T-cell (primary cell): ENCODE data around the gene CGNL1. TPM values are rescaled to one million over a fixed set of nuclear protein-coding genes. Genes with fewer than 3 reads are reported as not detected.

Experiments used
- ATAC-seq, 4 experiments: fragments of 200-7000 bp in 3 of 4; fragments of 150-1000 bp in 1 of 4; cut with Tn5 transposase; replicated peaks in 1 of 4; 1 replicate in 3 of 4; 2 replicates in 1 of 4; pipeline ENCODE4 v1.10.0; 2021; ENCODE audit warnings: moderate library complexity in 3 of 4, mild to moderate bottlenecking in 2 of 4, moderate number of reproducible peaks in 1 of 4
- CTCF ChIA-PET, 2 donors: fragments of 300-600 bp; sonication (Branson Sonifier 250); formaldehyde crosslinking; loops; one replicate each; lab custom pipeline; 2022; ENCODE audit warnings: antibody characterized with exemption in 2 of 2; lab: Charles Lee
- POLR2A ChIA-PET, 2 donors: fragments of 300-600 bp; sonication (Branson Sonifier 250); formaldehyde crosslinking; loops; one replicate each; lab custom pipeline; 2022; ENCODE audit warnings: antibody characterized with exemption in 2 of 2; lab: Charles Lee
- DNase-seq, 35 experiments: peaks; one replicate each; pipeline versions ENCODE4 v3.0.0 to v3.0.0-alpha.2; 2013 to 2023
- H3K27ac ChIP-seq: one replicate; pipeline ENCODE4 v1.5.1; 2013; ENCODE audit warnings: low read length
- H3K27me3 ChIP-seq, 2 experiments: replicated peaks in 1 of 2; 1 replicate in 1 of 2; 2 replicates in 1 of 2; pipeline versions ENCODE4 v1.6.1 to v1.7.0; 2013; ENCODE audit warnings: low read length in 1 of 2, mixed read lengths in 1 of 2; ENCODE audit not compliant: control insufficient read depth in 2 of 2, insufficient read depth in 2 of 2; ENCODE audit errors: extremely low read depth in 1 of 2
- H3K36me3 ChIP-seq, 2 donors: 1 replicate in 1 of 2; 2 replicates in 1 of 2; pipeline versions ENCODE4 v1.6.1 to v1.7.0; 2013; ENCODE audit warnings: low read length in 1 of 2; ENCODE audit not compliant: control insufficient read depth in 2 of 2, insufficient read depth in 1 of 2; ENCODE audit errors: extremely low read depth in 1 of 2
- H3K4me1 ChIP-seq, 2 experiments: 1 replicate in 1 of 2; 2 replicates in 1 of 2; pipeline versions ENCODE4 v1.6.1 to v1.7.0; 2013; ENCODE audit warnings: low read length in 2 of 2, mixed read lengths in 1 of 2; ENCODE audit not compliant: insufficient read depth in 2 of 2, control insufficient read depth in 1 of 2; ENCODE audit errors: extremely low read depth in 1 of 2
- H3K4me3 ChIP-seq, 2 donors: 1 replicate in 1 of 2; 2 replicates in 1 of 2; pipeline versions ENCODE4 v1.5.1 to v1.7.0; 2013; ENCODE audit warnings: mild to moderate bottlenecking in 2 of 2, low read length in 1 of 2, moderate library complexity in 1 of 2; ENCODE audit not compliant: control insufficient read depth in 1 of 2; ENCODE audit errors: extremely low read depth in 1 of 2
- H3K9me3 ChIP-seq: 2 replicates; pipeline ENCODE4 v1.7.0; 2013
- H3K27ac Mint-ChIP-seq, 2 donors: one replicate each; pipeline ENCODE4 v1.8.0; 2020 to 2021; ENCODE audit warnings: mild to moderate bottlenecking in 2 of 2, mixed read lengths in 2 of 2
- H3K27me3 Mint-ChIP-seq, 2 donors: one replicate each; pipeline ENCODE4 v1.8.0; 2021 to 2022; ENCODE audit warnings: mixed read lengths in 2 of 2
- H3K36me3 Mint-ChIP-seq: one replicate; pipeline ENCODE4 v1.8.0; 2021; ENCODE audit warnings: mixed read lengths
- H3K4me1 Mint-ChIP-seq, 3 donors: one replicate each; pipeline ENCODE4 v1.8.0; 2020 to 2022; ENCODE audit warnings: mixed read lengths in 3 of 3, mild to moderate bottlenecking in 1 of 3
- H3K4me3 Mint-ChIP-seq, 3 donors: one replicate each; pipeline ENCODE4 v1.8.0; 2020 to 2022; ENCODE audit warnings: mild to moderate bottlenecking in 3 of 3, mixed read lengths in 3 of 3, moderate library complexity in 3 of 3
- H3K9me3 Mint-ChIP-seq, 3 donors: one replicate each; pipeline ENCODE4 v1.8.0; 2020 to 2022; ENCODE audit warnings: mixed read lengths in 3 of 3
- WGBS: methylation state at CpG from one replicate; pipeline ENCODE4 v1.1.5; 2013; ENCODE audit warnings: missing lambda C conversion rate; ENCODE audit not compliant: insufficient coverage; 5-methylcytosine and 5-hydroxymethylcytosine counted together
- total RNA-seq, 35 experiments: library from RNA in 6 of 35; stranded (reverse) in 6 of 35; fragments of 120-200 nt in 1 of 35; gene quantifications; one replicate each; pipeline versions ENCODE4 v1.2.1 to v1.2.4 and lab custom pipeline; 2013 to 2026

Gene CGNL1
- total RNA-seq, 5 donors from 2014 or later (not counting 1 experiment from before 2014, with no cell fraction given) = 0.13 to 0.18 (median 0.16) TPM; not detected in 2

DNA sequence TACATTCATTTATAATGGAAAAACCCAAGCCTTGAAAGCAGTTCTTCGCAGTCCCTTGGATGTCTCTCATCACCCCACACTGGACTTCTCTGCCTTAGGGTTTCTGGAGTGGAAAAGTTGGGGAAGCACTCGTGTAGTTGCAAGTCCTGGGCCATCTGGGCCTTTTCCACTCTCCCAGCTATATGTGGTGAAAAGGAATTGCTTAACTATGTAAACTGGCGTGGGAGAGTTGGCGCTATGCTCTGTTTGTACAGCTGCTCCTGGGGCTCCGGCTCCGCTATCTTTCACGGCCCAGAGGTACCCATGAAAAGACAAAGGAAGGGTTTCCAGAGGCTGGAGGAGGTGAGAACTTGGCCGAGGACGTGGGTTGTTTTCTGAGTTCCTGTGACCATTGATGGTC, 134.3 kb downstream of the CGNL1 start:
- H3K36me3 ChIP-seq = no peaks in the 10 kb centered on the region
- H3K27me3 Mint-ChIP-seq = no peaks in the 10 kb centered on the region
- H3K9me3 Mint-ChIP-seq = no peaks in the 10 kb centered on the region
- DNase-seq (no peak), ATAC-seq (no peak)
- no peaks in the 10 kb centered on the region for H3K4me1 Mint-ChIP-seq
- no peaks in the 10 kb centered on the region for H3K4me1 ChIP-seq
- ChIA-PET CTCF (no interaction called here), POLR2A (no interaction called here)
- H3K4me3 ChIP-seq = no peak overlapping the region
- H3K36me3 Mint-ChIP-seq = no peaks in the 10 kb centered on the region
- no peaks in the 10 kb centered on the region for H3K9me3 ChIP-seq
- no peak overlapping the region for H3K27ac Mint-ChIP-seq
- no peak overlapping the region for H3K27ac ChIP-seq
- no peak overlapping the region for H3K4me3 Mint-ChIP-seq
- H3K27me3 ChIP-seq = peaks cover 0 to 8% of the 10 kb centered on the region in 2 experiments
- WGBS = 87% methylated on average over 4 of the region's 9 CpGs

DNA sequence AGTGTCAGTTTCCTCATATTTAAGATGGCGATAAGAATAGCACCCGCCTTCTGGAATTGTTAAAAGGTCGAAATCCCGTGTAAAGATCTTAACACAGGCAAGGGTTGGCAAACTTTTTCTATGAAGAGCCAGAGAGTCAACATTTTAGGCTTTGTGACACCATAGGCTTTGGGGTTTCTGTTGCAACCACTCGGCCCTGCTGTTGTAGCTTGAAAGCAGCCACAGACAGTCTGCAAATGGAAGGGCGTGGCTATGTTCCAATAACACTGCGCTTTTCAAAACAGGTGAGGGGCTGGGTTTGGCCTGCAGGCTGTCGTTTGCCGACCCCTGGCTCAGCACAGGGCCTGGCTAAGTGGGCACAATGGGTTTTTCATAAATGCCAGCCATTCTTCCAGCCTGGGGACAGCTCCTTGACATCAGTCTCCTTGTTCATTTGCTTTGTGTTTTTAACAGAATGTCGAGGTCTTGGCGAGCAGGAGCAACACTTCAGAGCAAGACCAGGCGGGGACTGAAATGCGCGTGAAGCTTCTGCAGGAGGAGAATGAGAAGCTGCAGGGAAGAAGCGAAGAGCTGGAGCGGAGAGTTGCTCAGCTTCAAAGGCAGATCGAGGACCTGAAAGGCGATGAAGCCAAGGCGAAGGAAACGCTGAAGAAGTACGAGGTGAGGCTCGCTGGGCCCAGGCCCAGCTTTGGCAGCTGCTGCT, 140.2 kb downstream of the CGNL1 start:
- H3K36me3 ChIP-seq = no peaks in the 10 kb centered on the region
- peaks cover 0 to 2% of the 10 kb centered on the region in 2 donors for H3K27me3 Mint-ChIP-seq
- H3K27me3 ChIP-seq = peaks cover 0 to 3% of the 10 kb centered on the region in 2 experiments
- no peaks in the 10 kb centered on the region for H3K9me3 ChIP-seq
- POLR2A ChIA-PET = no interaction called here
- ATAC-seq (no peak), DNase-seq (no peak)
- H3K36me3 Mint-ChIP-seq = no peaks in the 10 kb centered on the region
- WGBS = 83% methylated on average over 22 of the region's 22 CpGs
- CTCF ChIA-PET = no interaction called here
- H3K4me1 Mint-ChIP-seq = no peaks in the 10 kb centered on the region
- no peak overlapping the region for H3K4me3 Mint-ChIP-seq
- no peaks in the 10 kb centered on the region for H3K4me1 ChIP-seq
- H3K27ac Mint-ChIP-seq = no peak overlapping the region
- no peak overlapping the region for H3K4me3 ChIP-seq
- H3K9me3 Mint-ChIP-seq = no peaks in the 10 kb centered on the region
- H3K27ac ChIP-seq = no peak overlapping the region

DNA sequence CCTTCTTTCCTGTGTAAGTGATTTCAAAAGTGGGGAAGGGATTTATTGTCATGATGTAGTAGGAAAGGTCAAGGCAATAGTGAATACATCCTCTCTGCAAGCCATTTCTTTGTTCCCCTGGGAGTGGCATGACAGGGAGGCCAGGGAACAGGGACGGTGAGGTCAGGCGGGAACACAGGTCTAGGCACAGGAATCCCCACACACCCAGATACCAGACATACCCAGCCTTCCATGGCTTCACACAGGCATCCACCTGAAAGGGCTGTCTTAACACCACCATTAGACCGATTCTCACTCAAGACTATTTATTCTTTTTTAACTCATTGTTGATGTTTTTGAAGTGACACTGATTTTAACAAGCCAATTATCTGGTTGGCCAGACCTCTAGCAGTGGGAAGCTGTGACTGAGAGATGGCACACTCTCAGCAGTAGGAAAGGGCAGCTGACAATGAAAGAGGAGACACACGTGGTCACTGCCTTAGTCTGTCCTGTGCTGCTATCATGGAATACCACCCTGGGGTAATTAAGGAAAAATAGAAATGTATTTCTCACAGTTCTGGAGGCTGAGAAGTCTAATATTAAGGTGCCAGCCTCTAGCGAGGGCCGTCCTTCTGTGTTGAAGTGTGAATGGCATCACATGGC, 140.8 kb downstream of the CGNL1 start:
- peaks cover 0 to 3% of the 10 kb centered on the region in 2 experiments for H3K27me3 ChIP-seq
- ChIA-PET POLR2A (no interaction called here), CTCF (no interaction called here)
- H3K4me3 Mint-ChIP-seq = no peak overlapping the region
- no peak overlapping the region for H3K27ac Mint-ChIP-seq
- H3K36me3 Mint-ChIP-seq = no peaks in the 10 kb centered on the region
- WGBS = 77% methylated on average over 5 of the region's 6 CpGs
- no peaks in the 10 kb centered on the region for H3K36me3 ChIP-seq
- H3K4me3 ChIP-seq = no peak overlapping the region
- no peak for ATAC-seq
- no peak overlapping the region for H3K27ac ChIP-seq
- peaks cover 0 to 2% of the 10 kb centered on the region in 2 donors for H3K27me3 Mint-ChIP-seq
- no peaks in the 10 kb centered on the region for H3K9me3 ChIP-seq
- no peaks in the 10 kb centered on the region for H3K4me1 Mint-ChIP-seq
- no peak for DNase-seq
- no peaks in the 10 kb centered on the region for H3K4me1 ChIP-seq
- no peaks in the 10 kb centered on the region for H3K9me3 Mint-ChIP-seq

DNA sequence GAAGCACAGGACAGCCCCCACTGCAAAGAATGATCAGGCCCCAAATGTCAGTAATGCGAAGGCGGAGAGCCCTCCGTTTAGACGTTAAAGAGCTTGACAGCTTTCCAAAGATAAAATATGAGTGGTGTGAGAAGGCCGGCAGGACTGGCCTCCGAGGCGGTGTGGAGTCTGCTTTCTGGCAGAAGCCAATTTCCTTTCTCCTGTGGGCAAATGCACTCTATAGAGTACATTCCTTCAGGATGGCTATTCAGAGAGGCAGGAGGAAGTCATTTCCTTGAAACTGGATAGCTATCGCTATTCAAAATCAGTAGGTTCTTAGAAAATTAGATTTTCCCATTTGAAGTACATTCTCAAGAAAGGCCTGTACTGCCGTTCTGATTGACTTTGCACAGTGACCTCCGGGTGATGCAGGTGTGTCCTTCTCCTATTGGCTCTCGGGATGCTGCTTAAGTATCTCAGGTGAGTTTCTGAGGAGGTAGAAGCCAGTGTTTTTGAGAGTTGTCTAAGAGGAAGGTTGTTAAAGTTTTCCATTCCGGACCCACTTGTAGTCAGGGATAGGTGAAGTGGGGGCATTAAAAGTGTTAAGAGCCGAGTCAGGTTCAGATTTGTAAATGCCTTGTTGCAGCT, 142.6 kb downstream of the CGNL1 start:
- H3K36me3 ChIP-seq = no peaks in the 10 kb centered on the region
- peaks cover 0 to 3% of the 10 kb centered on the region in 2 experiments for H3K27me3 ChIP-seq
- no peaks in the 10 kb centered on the region for H3K4me1 ChIP-seq
- no peaks in the 10 kb centered on the region for H3K36me3 Mint-ChIP-seq
- 85% methylated on average over 2 of the region's 13 CpGs for WGBS
- no peaks in the 10 kb centered on the region for H3K9me3 Mint-ChIP-seq
- ChIA-PET CTCF (interaction anchor here in 1 of 2 donors (1.2 kb wide), 1 partner anchor 9 kb away, joined by 4 read pairs; no protein-coding TSS in a partner anchor), POLR2A (no interaction called here)
- no peak overlapping the region for H3K4me3 ChIP-seq
- peaks cover 0 to 5% of the 10 kb centered on the region in 2 donors for H3K27me3 Mint-ChIP-seq
- H3K27ac Mint-ChIP-seq = no peak overlapping the region
- DNase-seq = no peak
- H3K4me3 Mint-ChIP-seq = no peak overlapping the region
- H3K9me3 ChIP-seq = no peaks in the 10 kb centered on the region
- H3K4me1 Mint-ChIP-seq = no peaks in the 10 kb centered on the region
- no peak for ATAC-seq
- H3K27ac ChIP-seq = no peak overlapping the region

DNA sequence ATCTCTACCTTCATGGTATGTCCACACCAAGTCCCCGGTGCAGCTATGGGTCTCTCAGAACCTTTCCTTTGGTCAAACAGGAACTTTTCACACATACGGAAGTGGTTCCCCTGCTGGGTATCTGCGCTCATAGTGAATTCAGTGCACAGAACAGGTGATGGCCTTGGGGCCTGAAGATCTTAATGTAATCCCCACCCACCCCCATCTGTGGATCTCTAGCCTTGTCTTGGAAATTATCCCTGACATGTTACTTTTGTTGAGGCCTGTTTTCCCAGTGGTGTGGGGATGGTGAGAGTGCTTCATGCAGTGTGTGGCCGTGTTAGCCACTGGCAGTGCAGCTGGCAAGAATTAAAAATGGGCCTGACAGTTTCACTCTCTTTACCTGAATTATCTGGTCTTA, 143.5 kb downstream of the CGNL1 start:
- no peaks in the 10 kb centered on the region for H3K36me3 Mint-ChIP-seq
- no peaks in the 10 kb centered on the region for H3K9me3 Mint-ChIP-seq
- ATAC-seq (no peak), DNase-seq (no peak)
- no peak overlapping the region for H3K27ac Mint-ChIP-seq
- Histone ChIP-seq H3K27me3 (peaks cover 0 to 5% of the 10 kb centered on the region in 2 experiments), H3K4me3 (no peak overlapping the region), H3K9me3 (no peaks in the 10 kb centered on the region), H3K27ac (no peak overlapping the region), H3K4me1 (no peaks in the 10 kb centered on the region), H3K36me3 (no peaks in the 10 kb centered on the region)
- no peaks in the 10 kb centered on the region for H3K4me1 Mint-ChIP-seq
- H3K27me3 Mint-ChIP-seq = peaks cover 0 to 7% of the 10 kb centered on the region in 2 donors
- H3K4me3 Mint-ChIP-seq = no peak overlapping the region
- ChIA-PET POLR2A (no interaction called here), CTCF (no interaction called here)
- WGBS = no CpG with 5 or more reads among the region's 4 CpGs

DNA sequence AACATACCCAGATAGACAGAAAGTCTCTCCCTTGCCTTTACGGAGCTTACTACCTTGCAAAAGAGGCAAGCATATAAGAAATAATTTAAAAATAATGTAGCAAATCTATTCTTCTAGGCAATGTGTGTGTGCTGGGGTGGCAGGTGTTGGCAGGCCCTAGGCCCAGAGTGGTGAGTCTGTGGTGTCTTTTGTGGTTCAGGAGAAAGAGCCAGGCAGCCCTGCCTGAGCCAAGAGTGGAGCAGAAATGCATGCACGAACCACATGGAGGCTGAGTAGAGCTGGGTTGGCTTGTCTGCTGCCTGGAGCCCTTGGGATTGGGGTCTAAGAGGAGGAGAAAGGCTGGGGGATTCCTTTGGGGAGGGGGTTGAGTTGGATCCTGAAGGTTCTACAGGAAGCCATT, 145.2 kb downstream of the CGNL1 start:
- Histone ChIP-seq H3K4me1 (no peaks in the 10 kb centered on the region), H3K9me3 (no peaks in the 10 kb centered on the region), H3K27ac (no peak overlapping the region), H3K4me3 (no peak overlapping the region), H3K27me3 (peaks cover 0 to 5% of the 10 kb centered on the region in 2 experiments), H3K36me3 (no peaks in the 10 kb centered on the region)
- Mint-ChIP-seq H3K36me3 (no peaks in the 10 kb centered on the region), H3K4me1 (no peaks in the 10 kb centered on the region), H3K9me3 (no peaks in the 10 kb centered on the region), H3K27me3 (peaks cover 6 to 7% of the 10 kb centered on the region in 2 donors), H3K27ac (no peak overlapping the region), H3K4me3 (no peak overlapping the region)
- POLR2A ChIA-PET = no interaction called here
- DNase-seq (no peak), ATAC-seq (no peak)
- WGBS = 0% methylated on average over 1 of the region's 2 CpGs
- CTCF ChIA-PET = no interaction called here
